H1 (cell line): Measurements from ENCODE around the gene DISC1. TPM values are rescaled to one million over a fixed set of nuclear protein-coding genes. Genes with fewer than 3 reads are reported as not detected.

Source experiments
- CTCF ChIA-PET: fragments of 300-600 bp; sonication (Branson Sonifier 250); formaldehyde crosslinking; loops from one replicate; lab custom pipeline; 2021; ENCODE audit not compliant: partially characterized antibody; lab: Charles Lee
- POLR2A ChIA-PET: fragments of 300-600 bp; sonication (Branson Sonifier 250); formaldehyde crosslinking; loops from one replicate; lab custom pipeline; 2021; ENCODE audit warnings: inconsistent platforms; ENCODE audit not compliant: partially characterized antibody; lab: Charles Lee
- DNase-seq, 2 experiments: peaks; one replicate each; pipeline versions ENCODE4 v3.0.0 to v3.0.0-alpha.2; 2010 to 2022; ENCODE audit warnings: low spot score in 2 of 2, low read depth in 1 of 2, mixed read lengths in 1 of 2
- FAIRE-seq: peaks from 2 replicates; lab custom pipeline; 2011; peaks lifted over from hg19 to GRCh38; lab: Jason Lieb, UNC
- H2AFZ ChIP-seq: 2 replicates; pipeline ENCODE4 v1.8.1; 2012; ENCODE audit warnings: low read length, inconsistent platforms
- H2AK5ac ChIP-seq: 2 replicates; pipeline ENCODE4 v1.6.1; 2013; ENCODE audit warnings: low read depth, low read length
- H2BK120ac ChIP-seq: replicated peaks from 2 replicates; pipeline ENCODE3; 2013; ENCODE audit warnings: low read depth, low read length, inconsistent platforms
- H2BK12ac ChIP-seq: 2 replicates; pipeline ENCODE4 v1.6.1; 2013; ENCODE audit warnings: low read depth, low read length
- H2BK15ac ChIP-seq: 2 replicates; pipeline ENCODE4 v1.6.1; 2013; ENCODE audit warnings: low read length
- H2BK20ac ChIP-seq: 2 replicates; pipeline ENCODE4 v1.6.1; 2013; ENCODE audit warnings: low read length
- H2BK5ac ChIP-seq: 2 replicates; pipeline ENCODE4 v1.6.1; 2013; ENCODE audit warnings: low read depth, low read length
- H3K14ac ChIP-seq: 2 replicates; pipeline ENCODE4 v1.6.1; 2013; ENCODE audit warnings: inconsistent platforms; ENCODE audit not compliant: insufficient read length
- H3K18ac ChIP-seq: 2 replicates; pipeline ENCODE4 v1.6.1; 2013; ENCODE audit warnings: low read length; ENCODE audit errors: extremely low read depth
- H3K23ac ChIP-seq: 2 replicates; pipeline ENCODE4 v1.6.1; 2013; ENCODE audit warnings: inconsistent platforms; ENCODE audit not compliant: insufficient read length
- H3K23me2 ChIP-seq: 2 replicates; pipeline ENCODE4 v1.6.1; 2013; ENCODE audit warnings: low read depth, low read length
- H3K27ac ChIP-seq: 2 replicates; pipeline ENCODE4 v1.6.1; 2011; ENCODE audit warnings: low read depth, low read length, inconsistent platforms
- H3K27me3 ChIP-seq, 4 experiments: replicated peaks in 1 of 4; 1 replicate in 1 of 4; 2 replicates in 3 of 4; pipeline versions ENCODE4 v1.6.1 to v1.8.1; 2011 to 2013; ENCODE audit warnings: low read length in 3 of 4, mild to moderate bottlenecking in 3 of 4, inconsistent platforms in 2 of 4, mixed read lengths in 2 of 4, moderate library complexity in 1 of 4; ENCODE audit not compliant: control insufficient read depth in 3 of 4, insufficient read depth in 3 of 4; ENCODE audit errors: extremely low read depth in 1 of 4
- H3K36me3 ChIP-seq, 4 experiments: 2 replicates each; pipeline versions ENCODE4 v1.6.1 to v1.8.1; 2011 to 2013; ENCODE audit warnings: mild to moderate bottlenecking in 4 of 4, low read length in 3 of 4, moderate library complexity in 2 of 4, control low read depth in 1 of 4, inconsistent platforms in 1 of 4; ENCODE audit not compliant: insufficient read depth in 4 of 4, control insufficient read depth in 2 of 4
- H3K4ac ChIP-seq: replicated peaks from 2 replicates; pipeline ENCODE3; 2013; ENCODE audit warnings: low read length, low read depth, mixed read lengths, inconsistent platforms; ENCODE audit not compliant: insufficient read length
- H3K4me1 ChIP-seq, 4 experiments: replicated peaks in 1 of 4; 1 replicate in 1 of 4; 2 replicates in 3 of 4; pipeline versions ENCODE4 v1.6.1 to v1.8.1; 2011 to 2013; ENCODE audit warnings: low read length in 3 of 4, inconsistent platforms in 2 of 4, mixed read lengths in 1 of 4; ENCODE audit not compliant: insufficient read depth in 4 of 4, control insufficient read depth in 3 of 4
- H3K4me2 ChIP-seq, 2 experiments: 2 replicates each; pipeline versions ENCODE4 v1.6.1 to v1.8.1; 2011 to 2013; ENCODE audit warnings: low read depth in 2 of 2, low read length in 2 of 2, control low read depth in 1 of 2, inconsistent platforms in 1 of 2, mild to moderate bottlenecking in 1 of 2; ENCODE audit not compliant: insufficient read depth in 1 of 2
- H3K4me3 ChIP-seq, 4 experiments: fragments of 200-600, 300-600 bp in 1 of 4; sonication (generic), shearing (Covaris generic), sonication (Bioruptor Twin) in 1 of 4; 2 replicates each; pipeline versions ENCODE4 v1.5.1 to v1.8.1; 2011 to 2016; ENCODE audit warnings: low read length in 4 of 4, low read depth in 3 of 4, control low read depth in 2 of 4, inconsistent platforms in 2 of 4, mild to moderate bottlenecking in 2 of 4, mixed read lengths in 1 of 4, moderate library complexity in 1 of 4; ENCODE audit not compliant: insufficient read depth in 2 of 4; ENCODE audit errors: extremely low read depth in 1 of 4
- H3K56ac ChIP-seq: replicated peaks from 2 replicates; pipeline ENCODE3; 2013; ENCODE audit warnings: low read depth, mild to moderate bottlenecking, mixed read lengths, low read length, inconsistent platforms; ENCODE audit not compliant: insufficient read length
- H3K79me1 ChIP-seq: 2 replicates; pipeline ENCODE4 v1.6.1; 2013; ENCODE audit warnings: low read depth, low read length, control low read depth
- H3K79me2 ChIP-seq, 2 experiments: 2 replicates each; pipeline versions ENCODE4 v1.6.1 to v1.8.1; 2012 to 2013; ENCODE audit warnings: low read length in 2 of 2, mild to moderate bottlenecking in 2 of 2, inconsistent platforms in 1 of 2; ENCODE audit not compliant: insufficient read depth in 2 of 2, control insufficient read depth in 1 of 2
- H3K9ac ChIP-seq, 4 experiments: replicated peaks in 1 of 4; 1 replicate in 1 of 4; 2 replicates in 3 of 4; pipeline versions ENCODE4 v1.6.1 to v1.8.1; 2011 to 2013; ENCODE audit warnings: low read depth in 3 of 4, low read length in 3 of 4, control low read depth in 2 of 4, mild to moderate bottlenecking in 2 of 4, moderate library complexity in 2 of 4, inconsistent platforms in 1 of 4; ENCODE audit errors: extremely low read depth in 1 of 4
- H3K9me3 ChIP-seq, 2 experiments: 2 replicates each; pipeline versions ENCODE4 v1.6.1 to v1.8.1; 2012 to 2013; ENCODE audit warnings: mild to moderate bottlenecking in 2 of 2, moderate library complexity in 2 of 2, control low read depth in 1 of 2, inconsistent platforms in 1 of 2, low read depth in 1 of 2, low read length in 1 of 2, mixed read lengths in 1 of 2; ENCODE audit not compliant: insufficient read depth in 2 of 2
- H4K20me1 ChIP-seq, 2 experiments: replicated peaks in 1 of 2; 2 replicates each; pipeline versions ENCODE3 to v1.8.1; 2011 to 2013; ENCODE audit warnings: inconsistent platforms in 2 of 2, low read length in 2 of 2, mild to moderate bottlenecking in 1 of 2; ENCODE audit not compliant: insufficient read depth in 2 of 2, control insufficient read depth in 1 of 2
- H4K5ac ChIP-seq: 2 replicates; pipeline ENCODE4 v1.6.1; 2013; ENCODE audit warnings: low read length, low read depth, mixed read lengths, inconsistent platforms; ENCODE audit not compliant: insufficient read length
- H4K8ac ChIP-seq: 2 replicates; pipeline ENCODE4 v1.8.0; 2013; ENCODE audit warnings: mild to moderate bottlenecking, moderate library complexity, low read length, inconsistent platforms; ENCODE audit not compliant: insufficient read depth; ENCODE audit errors: extremely low read depth
- H4K91ac ChIP-seq: replicated peaks from 2 replicates; pipeline ENCODE3; 2013; ENCODE audit warnings: low read length, mixed read lengths, inconsistent platforms; ENCODE audit not compliant: insufficient read length
- NANOG ChIP-seq: IDR thresholded peaks from 2 replicates; pipeline ENCODE4 v1.6.1; 2011; ENCODE audit warnings: low read length, low read depth, mild to moderate bottlenecking, inconsistent platforms; ENCODE audit not compliant: insufficient read depth, poor library complexity, severe bottlenecking
- SIRT6 ChIP-seq: IDR thresholded peaks from one replicate; pipeline ENCODE4 v1.7.1; 2012; ENCODE audit warnings: low read length, inconsistent platforms
- WGBS, 2 experiments: shearing (Covaris generic) in 1 of 2; methylation state at CpG; one replicate each; pipeline versions ENCODE4 v1.1.6 to v1.1.7; 2013 to 2015; ENCODE audit warnings: low lambda C conversion rate in 2 of 2, mixed read lengths in 2 of 2, inconsistent platforms in 1 of 2, low coverage in 1 of 2, missing lambda C conversion rate in 1 of 2; ENCODE audit not compliant: insufficient replicate concordance in 2 of 2, insufficient coverage in 1 of 2, insufficient read length in 1 of 2; ENCODE audit errors: extremely low coverage in 1 of 2, missing lambda C conversion rate in 1 of 2; 5-methylcytosine and 5-hydroxymethylcytosine counted together
- polyA plus RNA-seq, 7 experiments: library from polyadenylated mRNA; depleted of rRNA in 3 of 7; stranded (reverse) in 5 of 7; unstranded in 2 of 7; fragments of >200 nt in 5 of 7; fragments of 200-250 nt in 2 of 7; gene quantifications; 1 replicate in 5 of 7; 2 replicates in 1 of 7; 4 replicates in 1 of 7; pipeline versions ENCODE4 v1.2.1 to v1.2.3, GENCODE V29; 2011 to 2013; ENCODE audit warnings: missing spikeins in 2 of 7, mixed read lengths in 2 of 7
- total RNA-seq: library from RNA; stranded (reverse); fragmentation: NEBNext Ultra II Directional; extraction: Animal tissue kit (Norgen Biotek cat#: 25700); gene quantifications from 2 replicates; pipeline ENCODE4 v1.2.1, GENCODE V29; 2021

The DISC1 gene
- total and polyA plus RNA-seq, 2 of the 8 experiments (the other 6 are each of a cell fraction or from before 2014, with no cell fraction given): 1.1 to 3.5 TPM

DNA sequence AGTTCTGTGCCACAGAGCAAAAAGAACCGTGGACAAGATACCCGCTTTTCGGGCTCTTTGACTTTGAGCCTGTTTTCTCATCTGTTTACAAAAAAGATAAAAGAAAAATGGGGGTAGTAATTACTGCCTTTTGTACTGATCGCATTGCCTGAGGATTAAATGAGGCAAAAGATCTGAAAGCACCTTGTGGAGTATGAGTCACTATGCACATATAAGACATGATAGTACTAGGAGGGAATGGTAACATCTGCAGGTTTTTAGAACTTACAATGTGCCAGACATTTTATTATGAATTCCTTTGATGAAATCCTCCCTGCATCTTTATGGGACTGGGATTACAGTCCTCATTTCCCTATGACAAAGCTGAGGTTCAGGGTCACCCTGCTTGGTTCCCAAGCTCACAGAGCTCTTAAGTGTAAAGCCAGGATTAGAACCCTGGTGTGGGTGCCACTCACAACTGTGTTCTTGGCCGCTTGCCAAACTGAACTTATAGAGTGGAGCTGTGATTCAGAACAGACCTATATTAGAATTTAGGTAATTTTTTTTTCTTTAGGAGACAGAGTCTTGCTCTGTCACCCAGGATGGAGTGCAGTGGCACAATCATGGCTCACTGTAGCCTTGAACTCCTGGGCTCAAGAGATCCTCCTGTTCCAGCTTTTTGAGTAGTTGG lies 1.8 kb downstream of the DISC1 start:
- Histone ChIP-seq H4K5ac (no peak overlapping the region), H3K9ac (no peak overlapping the region), H3K27ac (no peak overlapping the region), H2BK20ac (no peak overlapping the region), H3K4ac (no peak overlapping the region), H2AK5ac (no peak overlapping the region), H4K20me1 (peaks cover 2 to 3% of the 10 kb centered on the region in 2 experiments), H3K4me2 (peak overlapping the region in 1 of 2 experiments; percentile 78; a peak in 1 of 4 replicates), H2BK15ac (no peak overlapping the region), H3K36me3 (no peaks in the 10 kb centered on the region), H2BK5ac (no peak overlapping the region), H4K91ac (no peak overlapping the region), H3K23ac (no peak overlapping the region), H3K79me1 (no peaks in the 10 kb centered on the region), H2BK120ac (no peak overlapping the region), H3K79me2 (no peaks in the 10 kb centered on the region), H2AFZ (no peak overlapping the region), H3K4me3 (no peak overlapping the region), H3K27me3 (peaks cover 0 to 5% (median 1%) of the 10 kb centered on the region in 4 experiments; a peak in 3 of 7 replicates), H3K14ac (no peak overlapping the region), H3K56ac (no peak overlapping the region), H3K4me1 (peaks cover 0 to 9% (median 1%) of the 10 kb centered on the region in 4 experiments; a peak in 4 of 7 replicates), H3K9me3 (no peaks in the 10 kb centered on the region), H3K23me2 (peaks cover 16% of the 10 kb centered on the region), H4K8ac (no peak overlapping the region), H3K18ac (no peak overlapping the region), H2BK12ac (no peak overlapping the region)
- DNase-seq (no peak), FAIRE-seq (no peak)
- TF ChIP-seq SIRT6 (no peak), NANOG (no peak)
- WGBS, 2 experiments: 89% methylated on average over 5 of the region's 5 CpGs; no CpG with 5 or more reads in 1 of the 2 experiments
- ChIA-PET POLR2A (no interaction called here), CTCF (no interaction called here)
